Gastrocnemius medialis (tissue), 4 donors: ENCODE data around the gene CYSRT1. TPM values are rescaled to one million over a fixed set of nuclear protein-coding genes. Genes with fewer than 3 reads are reported as not detected.
"Not testable (repeated sequence)": the region's sequence is repeated elsewhere in the genome, so short reads cannot be mapped to it uniquely, and the experiment has no call there.

Experiments
- ATAC-seq, 2 donors: fragments of 150-250 bp; one replicate each; pipeline ENCODE4 v1.9.1; 2016
- DNase-seq, 2 donors: peaks; one replicate each; pipeline ENCODE4 v3.0.0-alpha.2; 2019
- H3K27ac ChIP-seq, 4 donors: fragments of 200-600 bp; sonication (generic); 1 replicate in 1 of 4; 2 replicates in 3 of 4; pipeline ENCODE4 v1.5.1; 2016 to 2018; ENCODE audit warnings: mild to moderate bottlenecking in 2 of 4, moderate library complexity in 1 of 4
- H3K27me3 ChIP-seq, 3 donors: fragments of 200-600 bp; sonication (generic) in 2 of 3; 1 replicate in 1 of 3; 2 replicates in 2 of 3; pipeline versions ENCODE4 v1.5.1 to v1.6.0; 2016 to 2019; ENCODE audit warnings: mild to moderate bottlenecking in 1 of 3, moderate library complexity in 1 of 3
- H3K36me3 ChIP-seq, 2 donors: fragments of 200-600 bp; sonication (generic) in 1 of 2; one replicate each; pipeline ENCODE4 v1.5.1; 2017 to 2018
- H3K4me1 ChIP-seq, 2 donors: fragments of 200-600 bp; sonication (generic) in 1 of 2; one replicate each; pipeline ENCODE4 v1.5.1; 2016 to 2017; ENCODE audit warnings: mild to moderate bottlenecking in 2 of 2
- H3K4me3 ChIP-seq, 4 donors: fragments of 200-600 bp; sonication (generic) in 3 of 4; 1 replicate in 1 of 4; 2 replicates in 3 of 4; pipeline ENCODE4 v1.5.1; 2016 to 2019; ENCODE audit warnings: mild to moderate bottlenecking in 2 of 4
- H3K9me3 ChIP-seq, 3 donors: fragments of 200-600 bp; sonication (generic) in 2 of 3; 1 replicate in 1 of 3; 2 replicates in 2 of 3; pipeline ENCODE4 v1.5.1; 2016 to 2019
- POLR2A ChIP-seq, 2 donors: fragments of 450-650 bp; IDR thresholded peaks; one replicate each; pipeline ENCODE4 v1.6.1; 2017; ENCODE audit warnings: antibody characterized with exemption in 2 of 2, mild to moderate bottlenecking in 2 of 2, moderate library complexity in 2 of 2
- in situ Hi-C, 4 donors: fragments of 200-750 bp; cut with MboI; loops; one replicate each; pipeline versions ENCODE4 v1.15.0 to v1.8.0; 2017; ENCODE audit warnings: low sequenced_read_pairs in 4 of 4
- intact Hi-C: fragments of 100-400 bp; cut with DNase I; formaldehyde crosslinking; loops from one replicate; pipeline ENCODE4 v1.15.1; 2023; ENCODE audit warnings: low total_unique reads
- total RNA-seq, 4 donors: library from RNA; depleted of rRNA; stranded (reverse); fragments of >200 nt; gene quantifications; one replicate each; pipeline versions ENCODE4 v1.1.0 to v1.2.3, GENCODE V29; 2016
- TF ChIP-seq, protein P1 (sequence below), 5 experiments: fragments of 450-650 bp in 3 of 5; fragments of 200-600 bp in 2 of 5; sonication (generic) in 2 of 5; IDR thresholded peaks in 4 of 5; conservative IDR thresholded peaks in 1 of 5; 1 replicate in 4 of 5; 2 replicates in 1 of 5; pipeline ENCODE4 v1.5.1; 2016 to 2019; ENCODE audit warnings: antibody characterized with exemption in 5 of 5, mild to moderate bottlenecking in 3 of 5, moderate library complexity in 3 of 5

CYSRT1 gene
- total RNA-seq, 4 donors from 2014 or later: 0.42 TPM; not detected in 3

DNA sequence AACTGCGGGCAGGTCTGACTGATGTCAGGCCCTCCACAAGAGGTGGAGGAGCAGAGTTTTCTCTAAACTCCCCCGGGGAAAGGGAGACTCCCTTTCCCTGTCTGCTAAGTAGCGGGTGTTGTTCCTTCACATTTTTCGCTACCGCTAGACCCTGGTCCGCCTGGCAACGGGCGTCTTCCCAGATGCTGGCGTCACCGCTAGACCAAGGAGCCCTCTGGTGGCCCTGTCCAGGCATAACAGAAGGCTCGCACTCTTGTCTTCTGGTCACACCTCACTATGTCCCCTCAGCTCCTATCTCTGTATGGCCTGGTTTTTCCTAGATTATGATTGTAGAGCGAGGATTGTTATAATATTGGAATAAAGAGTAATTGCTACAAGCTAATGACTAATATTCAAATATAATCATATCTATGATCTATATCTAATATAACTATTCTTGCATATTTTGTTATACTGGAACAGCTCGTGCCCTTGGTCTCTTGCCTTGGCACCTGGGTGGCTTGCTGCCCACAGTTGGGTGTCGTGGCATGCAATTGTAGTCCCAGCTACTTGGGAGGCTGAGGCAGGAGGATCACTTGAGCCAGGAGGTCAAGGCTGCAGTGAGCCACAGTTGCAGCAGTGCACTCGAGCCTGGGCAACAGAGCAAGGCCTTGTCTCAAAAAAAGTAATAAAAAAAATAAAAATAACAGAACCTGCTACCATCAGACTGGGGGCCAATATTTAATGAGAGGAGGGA, 37.4 kb downstream of the CYSRT1 start:
- ATAC-seq, H3K27me3 ChIP-seq, in situ Hi-C loops, DNase-seq, H3K4me1 ChIP-seq, H3K4me3 ChIP-seq, H3K9me3 ChIP-seq: not testable (repeated sequence)
- Histone ChIP-seq H3K27ac (peak overlapping the region in 2 of 4 donors; percentile 25 to 26), H3K36me3 (peaks cover 0 to 47% of the 10 kb centered on the region in 2 donors)
- TF ChIP-seq, protein P1, sequence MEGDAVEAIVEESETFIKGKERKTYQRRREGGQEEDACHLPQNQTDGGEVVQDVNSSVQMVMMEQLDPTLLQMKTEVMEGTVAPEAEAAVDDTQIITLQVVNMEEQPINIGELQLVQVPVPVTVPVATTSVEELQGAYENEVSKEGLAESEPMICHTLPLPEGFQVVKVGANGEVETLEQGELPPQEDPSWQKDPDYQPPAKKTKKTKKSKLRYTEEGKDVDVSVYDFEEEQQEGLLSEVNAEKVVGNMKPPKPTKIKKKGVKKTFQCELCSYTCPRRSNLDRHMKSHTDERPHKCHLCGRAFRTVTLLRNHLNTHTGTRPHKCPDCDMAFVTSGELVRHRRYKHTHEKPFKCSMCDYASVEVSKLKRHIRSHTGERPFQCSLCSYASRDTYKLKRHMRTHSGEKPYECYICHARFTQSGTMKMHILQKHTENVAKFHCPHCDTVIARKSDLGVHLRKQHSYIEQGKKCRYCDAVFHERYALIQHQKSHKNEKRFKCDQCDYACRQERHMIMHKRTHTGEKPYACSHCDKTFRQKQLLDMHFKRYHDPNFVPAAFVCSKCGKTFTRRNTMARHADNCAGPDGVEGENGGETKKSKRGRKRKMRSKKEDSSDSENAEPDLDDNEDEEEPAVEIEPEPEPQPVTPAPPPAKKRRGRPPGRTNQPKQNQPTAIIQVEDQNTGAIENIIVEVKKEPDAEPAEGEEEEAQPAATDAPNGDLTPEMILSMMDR (IDR thresholded peaks at IDR 0.05 in 4 of 5, conservative IDR thresholded peaks at IDR 0.05 in 1 of 5): peak; percentile 45 to 67 (median 53)
- intact Hi-C loops: loop anchor here (2.0 kb wide), 1 partner anchor 26 kb away; no protein-coding TSS in a partner anchor

DNA sequence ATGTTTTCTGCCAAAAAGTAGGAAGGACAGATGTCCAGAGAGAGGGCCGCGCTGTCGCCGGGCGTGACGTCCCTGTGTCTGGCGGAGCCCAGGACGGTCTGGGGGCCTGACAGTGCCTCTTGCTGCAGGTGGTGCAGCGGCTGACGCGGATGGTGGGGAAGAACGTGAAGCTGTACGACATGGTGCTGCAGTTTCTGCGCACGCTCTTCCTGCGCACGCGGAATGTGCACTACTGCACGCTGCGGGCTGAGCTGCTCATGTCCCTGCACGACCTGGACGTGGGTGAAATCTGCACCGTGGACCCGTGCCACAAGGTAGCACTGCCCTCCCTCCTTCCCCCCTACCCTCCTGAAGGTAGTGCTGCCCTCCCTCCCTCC, 37.9 kb downstream of the CYSRT1 start:
- H3K9me3 ChIP-seq: no peaks in the 10 kb centered on the region
- no peak overlapping the region for H3K4me3 ChIP-seq
- H3K4me1 ChIP-seq: peaks cover 4 to 8% of the 10 kb centered on the region in 2 donors
- TF ChIP-seq POLR2A (IDR thresholded peaks at IDR 0.05): no peak
- TF ChIP-seq, protein P1 (IDR thresholded peaks at IDR 0.05 in 4 of 5, conservative IDR thresholded peaks at IDR 0.05 in 1 of 5): no peak
- DNase-seq (no peak), ATAC-seq (no peak)
- in situ Hi-C loops: no loop called here
- H3K27me3 ChIP-seq: no peaks in the 10 kb centered on the region
- intact Hi-C loops: loop anchor here (2.0 kb wide), 1 partner anchor 26 kb away; no protein-coding TSS in a partner anchor
- no peak overlapping the region for H3K27ac ChIP-seq
- peaks cover 0 to 44% of the 10 kb centered on the region in 2 donors for H3K36me3 ChIP-seq

DNA sequence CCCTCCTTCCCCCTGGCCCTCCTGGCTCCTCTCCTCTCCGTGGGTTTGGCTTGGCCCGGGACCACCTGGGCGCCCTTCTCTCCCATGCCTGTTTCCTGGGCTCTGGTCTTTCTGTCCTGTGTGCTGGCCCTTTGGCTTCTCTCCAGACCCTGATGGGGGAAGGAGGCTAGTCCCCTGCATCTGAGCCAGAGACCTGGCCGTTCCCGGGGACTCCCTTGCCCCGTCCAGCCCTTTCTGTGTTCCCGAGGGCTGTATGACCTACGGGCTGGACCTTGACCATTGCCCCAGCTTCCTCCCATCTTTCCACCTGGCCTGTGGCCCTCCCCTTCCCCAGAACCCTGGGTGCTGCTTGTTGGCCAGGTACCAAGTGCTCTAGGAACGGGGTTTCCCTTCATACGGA, 38.5 kb downstream of the CYSRT1 start:
- TF ChIP-seq, protein P1 (IDR thresholded peaks at IDR 0.05 in 4 of 5, conservative IDR thresholded peaks at IDR 0.05 in 1 of 5): no peak
- no peak for TF ChIP-seq POLR2A (IDR thresholded peaks at IDR 0.05)
- intact Hi-C loops (loop anchor here (2.0 kb wide), 1 partner anchor 27 kb away; no protein-coding TSS in a partner anchor), in situ Hi-C loops (no loop called here)
- Histone ChIP-seq H3K27me3 (no peaks in the 10 kb centered on the region), H3K4me1 (peaks cover 11 to 14% of the 10 kb centered on the region in 2 donors), H3K27ac (no peak overlapping the region), H3K4me3 (no peak overlapping the region), H3K9me3 (no peaks in the 10 kb centered on the region), H3K36me3 (peaks cover 0 to 39% of the 10 kb centered on the region in 2 donors)
- ATAC-seq (no peak), DNase-seq (no peak)

DNA sequence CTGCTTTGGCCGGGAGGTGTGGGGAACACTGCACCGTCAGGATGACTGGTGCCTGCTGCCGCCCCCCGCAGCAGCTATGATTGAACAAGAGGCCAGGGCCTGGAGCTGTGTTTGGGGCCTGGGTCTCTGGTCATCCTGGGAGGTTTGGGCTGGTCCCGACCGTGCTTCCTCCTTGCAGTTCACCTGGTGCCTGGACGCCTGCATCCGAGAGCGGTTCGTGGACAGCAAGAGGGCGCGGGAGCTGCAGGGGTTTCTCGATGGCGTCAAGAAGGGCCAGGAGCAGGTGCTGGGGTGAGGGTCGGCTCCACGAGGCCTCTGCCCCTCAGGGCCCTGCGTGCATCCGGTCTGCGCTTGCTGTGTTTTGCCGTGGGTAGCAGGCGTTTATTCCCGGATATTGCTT, 39.1 kb downstream of the CYSRT1 start:
- no peak for DNase-seq

More for the DNA sequence above, 39.1 kb downstream of the CYSRT1 start:
- Histone ChIP-seq H3K27ac (no peak overlapping the region), H3K36me3 (peaks cover 0 to 34% of the 10 kb centered on the region in 2 donors), H3K27me3 (no peaks in the 10 kb centered on the region), H3K9me3 (no peaks in the 10 kb centered on the region), H3K4me1 (peaks cover 15 to 19% of the 10 kb centered on the region in 2 donors), H3K4me3 (no peak overlapping the region)
- no peak for ATAC-seq
- in situ Hi-C loops (no loop called here), intact Hi-C loops (no loop called here)
- TF ChIP-seq, protein P1 (IDR thresholded peaks at IDR 0.05 in 4 of 5, conservative IDR thresholded peaks at IDR 0.05 in 1 of 5): no peak
- no peak for TF ChIP-seq POLR2A (IDR thresholded peaks at IDR 0.05)
